Measurements from ENCODE around the gene TMC7.

DNA sequence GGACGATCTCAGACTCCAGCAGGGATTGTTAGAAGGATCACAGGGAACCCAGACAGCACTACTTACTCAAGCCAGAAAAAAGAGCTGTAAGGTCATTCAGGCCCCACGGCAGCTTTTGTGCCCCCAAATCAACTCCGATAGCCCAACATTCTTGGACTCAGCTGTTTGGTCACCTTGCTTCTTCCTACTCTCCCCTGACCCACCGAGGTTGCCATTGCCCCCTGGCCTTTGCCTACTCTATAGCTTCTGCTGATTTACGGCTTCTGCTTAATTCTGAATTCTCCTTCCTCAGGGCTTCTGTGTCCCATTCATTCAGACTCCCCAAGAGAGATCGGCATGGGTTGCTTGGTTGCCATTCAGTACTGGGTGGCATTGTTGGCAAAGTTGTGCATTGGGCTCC, 121.4 kb downstream of the TMC7 start:
- no peak for TF ChIP-seq TBP (optimal IDR thresholded peaks at IDR 0.05; ENCODE audit: low read depth, low read length)
- TF ChIP-seq KDM1A (IDR thresholded peaks at IDR 0.05) = no peak
- no peak for TF ChIP-seq YY1 (IDR thresholded peaks at IDR 0.05; ENCODE audit: borderline replicate concordance in 1 of 3, control insufficient read depth in 1 of 3, extremely low read depth in 1 of 3, insufficient read depth in 3 of 3, insufficient read length in 1 of 3, insufficient replicate concordance in 2 of 3, low read depth in 1 of 3, low read length in 2 of 3)
- TF ChIP-seq, protein P1, sequence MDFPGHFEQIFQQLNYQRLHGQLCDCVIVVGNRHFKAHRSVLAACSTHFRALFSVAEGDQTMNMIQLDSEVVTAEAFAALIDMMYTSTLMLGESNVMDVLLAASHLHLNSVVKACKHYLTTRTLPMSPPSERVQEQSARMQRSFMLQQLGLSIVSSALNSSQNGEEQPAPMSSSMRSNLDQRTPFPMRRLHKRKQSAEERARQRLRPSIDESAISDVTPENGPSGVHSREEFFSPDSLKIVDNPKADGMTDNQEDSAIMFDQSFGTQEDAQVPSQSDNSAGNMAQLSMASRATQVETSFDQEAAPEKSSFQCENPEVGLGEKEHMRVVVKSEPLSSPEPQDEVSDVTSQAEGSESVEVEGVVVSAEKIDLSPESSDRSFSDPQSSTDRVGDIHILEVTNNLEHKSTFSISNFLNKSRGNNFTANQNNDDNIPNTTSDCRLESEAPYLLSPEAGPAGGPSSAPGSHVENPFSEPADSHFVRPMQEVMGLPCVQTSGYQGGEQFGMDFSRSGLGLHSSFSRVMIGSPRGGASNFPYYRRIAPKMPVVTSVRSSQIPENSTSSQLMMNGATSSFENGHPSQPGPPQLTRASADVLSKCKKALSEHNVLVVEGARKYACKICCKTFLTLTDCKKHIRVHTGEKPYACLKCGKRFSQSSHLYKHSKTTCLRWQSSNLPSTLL (IDR thresholded peaks at IDR 0.05) = no peak
- TF ChIP-seq, protein P2, sequence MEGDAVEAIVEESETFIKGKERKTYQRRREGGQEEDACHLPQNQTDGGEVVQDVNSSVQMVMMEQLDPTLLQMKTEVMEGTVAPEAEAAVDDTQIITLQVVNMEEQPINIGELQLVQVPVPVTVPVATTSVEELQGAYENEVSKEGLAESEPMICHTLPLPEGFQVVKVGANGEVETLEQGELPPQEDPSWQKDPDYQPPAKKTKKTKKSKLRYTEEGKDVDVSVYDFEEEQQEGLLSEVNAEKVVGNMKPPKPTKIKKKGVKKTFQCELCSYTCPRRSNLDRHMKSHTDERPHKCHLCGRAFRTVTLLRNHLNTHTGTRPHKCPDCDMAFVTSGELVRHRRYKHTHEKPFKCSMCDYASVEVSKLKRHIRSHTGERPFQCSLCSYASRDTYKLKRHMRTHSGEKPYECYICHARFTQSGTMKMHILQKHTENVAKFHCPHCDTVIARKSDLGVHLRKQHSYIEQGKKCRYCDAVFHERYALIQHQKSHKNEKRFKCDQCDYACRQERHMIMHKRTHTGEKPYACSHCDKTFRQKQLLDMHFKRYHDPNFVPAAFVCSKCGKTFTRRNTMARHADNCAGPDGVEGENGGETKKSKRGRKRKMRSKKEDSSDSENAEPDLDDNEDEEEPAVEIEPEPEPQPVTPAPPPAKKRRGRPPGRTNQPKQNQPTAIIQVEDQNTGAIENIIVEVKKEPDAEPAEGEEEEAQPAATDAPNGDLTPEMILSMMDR (IDR thresholded peaks at IDR 0.05 in 2 of 3, conservative IDR thresholded peaks at IDR 0.05 in 1 of 3; ENCODE audit: insufficient read depth in 2 of 3, low read depth in 1 of 3, low read length in 3 of 3) = no peak
- TF ChIP-seq SIN3A (IDR thresholded peaks at IDR 0.05; ENCODE audit: borderline replicate concordance in 2 of 2, control insufficient read depth in 1 of 2, low read depth in 2 of 2, low read length in 2 of 2) = no peak
- no peak for TF ChIP-seq NR1H2 (CRISPR knock-in tag; IDR thresholded peaks at IDR 0.05)
- no peak for TF ChIP-seq ZBTB1 (CRISPR knock-in tag; IDR thresholded peaks at IDR 0.05; ENCODE audit: borderline replicate concordance, low read depth)

All from K562 (cell line).